Testis (tissue), 2 donors: Measurements from ENCODE around the gene HMGN4.

Experiments
- CTCF ChIP-seq, 3 experiments: fragments of 450-650 bp in 2 of 3; fragments of 200-600 bp in 1 of 3; sonication (generic) in 1 of 3; IDR thresholded peaks; one replicate each; pipeline ENCODE4 v1.5.1; 2016 to 2019; ENCODE audit warnings: antibody characterized with exemption in 3 of 3, mild to moderate bottlenecking in 2 of 3, moderate library complexity in 1 of 3
- POLR2A ChIP-seq: fragments of 450-650 bp; IDR thresholded peaks from one replicate; pipeline ENCODE4 v1.6.1; 2017; ENCODE audit warnings: antibody characterized with exemption, mild to moderate bottlenecking, moderate library complexity

GRCh38 chr6:26525838-26526237 lies 12.3 kb upstream of the HMGN4 start:
- TF ChIP-seq CTCF (IDR thresholded peaks at IDR 0.05) (no peak), POLR2A (no peak)
